Testis (tissue), 2 donors: ENCODE measurements around the gene TFF1.

Experiments used
- POLR2A ChIP-seq: fragments of 450-650 bp; IDR thresholded peaks from one replicate; pipeline ENCODE4 v1.6.1; 2017; ENCODE audit warnings: antibody characterized with exemption, mild to moderate bottlenecking, moderate library complexity
- TF ChIP-seq, protein P1 (sequence below), 3 experiments: fragments of 450-650 bp in 2 of 3; fragments of 200-600 bp in 1 of 3; sonication (generic) in 1 of 3; IDR thresholded peaks; one replicate each; pipeline ENCODE4 v1.5.1; 2016 to 2019; ENCODE audit warnings: antibody characterized with exemption in 3 of 3, mild to moderate bottlenecking in 2 of 3, moderate library complexity in 1 of 3

DNA sequence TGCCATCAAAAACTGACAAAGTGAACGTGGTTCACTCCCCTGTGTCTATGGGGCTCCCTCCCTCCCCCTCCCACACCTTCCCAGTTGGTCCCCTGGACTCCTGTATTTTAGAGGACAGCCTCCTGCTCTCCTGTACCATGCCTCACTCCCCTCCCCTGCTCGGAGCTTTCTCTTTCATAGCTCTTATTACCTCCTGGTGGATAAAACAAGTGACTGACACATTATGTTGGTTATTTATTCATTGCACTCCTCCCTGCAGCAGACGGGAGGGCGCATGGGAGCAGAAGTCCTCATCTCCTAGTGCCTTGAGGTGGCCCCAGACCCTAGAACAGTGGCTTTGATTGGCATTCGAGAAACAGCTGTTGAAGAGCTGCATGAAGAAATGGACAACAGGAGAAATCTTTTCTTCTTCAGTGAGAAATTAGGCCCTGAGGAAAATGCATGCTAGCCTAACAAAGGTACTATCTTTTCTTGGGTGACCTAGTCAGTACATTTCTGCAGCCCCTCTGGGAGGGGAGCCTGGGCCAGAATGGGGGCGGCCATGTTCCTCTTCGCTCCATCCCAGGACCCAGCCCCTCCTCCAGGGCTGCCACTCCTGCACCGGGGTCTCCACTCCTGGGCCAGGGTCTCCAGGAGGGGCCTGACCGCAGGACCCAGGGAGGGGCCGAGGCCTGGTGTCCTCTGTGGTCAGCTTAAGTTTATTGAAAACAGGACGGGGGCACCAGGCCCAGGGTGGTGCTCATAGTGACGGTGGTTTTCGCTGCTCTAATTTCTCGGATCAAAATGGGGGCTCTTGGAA, 1.2 kb upstream of the TFF1 start:
- TF ChIP-seq, protein P1, sequence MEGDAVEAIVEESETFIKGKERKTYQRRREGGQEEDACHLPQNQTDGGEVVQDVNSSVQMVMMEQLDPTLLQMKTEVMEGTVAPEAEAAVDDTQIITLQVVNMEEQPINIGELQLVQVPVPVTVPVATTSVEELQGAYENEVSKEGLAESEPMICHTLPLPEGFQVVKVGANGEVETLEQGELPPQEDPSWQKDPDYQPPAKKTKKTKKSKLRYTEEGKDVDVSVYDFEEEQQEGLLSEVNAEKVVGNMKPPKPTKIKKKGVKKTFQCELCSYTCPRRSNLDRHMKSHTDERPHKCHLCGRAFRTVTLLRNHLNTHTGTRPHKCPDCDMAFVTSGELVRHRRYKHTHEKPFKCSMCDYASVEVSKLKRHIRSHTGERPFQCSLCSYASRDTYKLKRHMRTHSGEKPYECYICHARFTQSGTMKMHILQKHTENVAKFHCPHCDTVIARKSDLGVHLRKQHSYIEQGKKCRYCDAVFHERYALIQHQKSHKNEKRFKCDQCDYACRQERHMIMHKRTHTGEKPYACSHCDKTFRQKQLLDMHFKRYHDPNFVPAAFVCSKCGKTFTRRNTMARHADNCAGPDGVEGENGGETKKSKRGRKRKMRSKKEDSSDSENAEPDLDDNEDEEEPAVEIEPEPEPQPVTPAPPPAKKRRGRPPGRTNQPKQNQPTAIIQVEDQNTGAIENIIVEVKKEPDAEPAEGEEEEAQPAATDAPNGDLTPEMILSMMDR (IDR thresholded peaks at IDR 0.05): no peak
- TF ChIP-seq POLR2A: no peak
